Measurements from ENCODE around the gene NEUROD2. TPM values are rescaled to one million over a fixed set of nuclear protein-coding genes. Genes with fewer than 3 reads are reported as not detected.
A peak's percentile ranks its signal among the peaks of the same experiment; 100 is the strongest.

NEUROD2 gene
- total RNA-seq, 2 experiments from 2014 or later: not detected

GRCh38 chr17:39618956-39619785, 11.5 kb upstream of the NEUROD2 start:
- Mint-ChIP-seq H3K27ac (no peak overlapping the region), H3K9me3 (ENCODE audit: low read depth) (no peaks in the 10 kb centered on the region), H3K36me3 (ENCODE audit: low read depth) (no peaks in the 10 kb centered on the region), H3K27me3 (peaks cover 7% of the 10 kb centered on the region), H3K4me3 (no peak overlapping the region), H3K4me1 (peaks cover 18% of the 10 kb centered on the region)
- ChIA-PET POLR2A (interaction anchor here (0.6 kb wide), 1 partner anchor 361 kb away, joined by 5 read pairs; the partner anchor contains the start of gene PSMD3), CTCF (interaction anchor here (0.5 to 10.2 kb wide), 13 partner anchors 9 to 419 kb away, joined by 3 to 181 read pairs (median 3); partner anchors contain the start of genes RPL19 and STARD3)
- intact Hi-C loops (cut with DNase I, micrococcal nuclease): loop anchor here in 1 of 2 experiments (1.0 kb wide), 1 partner anchor 361 kb away; the partner anchor contains the start of gene PSMD3
- DNase-seq (no peak), ATAC-seq (no peak)

GRCh38 chr17:39618246-39618913, 10.7 kb upstream of the NEUROD2 start:
- peaks cover 14% of the 10 kb centered on the region for H3K4me1 Mint-ChIP-seq
- intact Hi-C loops (cut with DNase I, micrococcal nuclease): loop anchor here in 1 of 2 experiments (1.0 kb wide), 1 partner anchor 362 kb away; the partner anchor contains the start of gene PSMD3
- peaks cover 7% of the 10 kb centered on the region for H3K27me3 Mint-ChIP-seq
- no peak for DNase-seq
- ATAC-seq: no peak
- H3K4me3 Mint-ChIP-seq: peak overlapping the region; percentile 62
- H3K27ac Mint-ChIP-seq: no peak overlapping the region
- no peaks in the 10 kb centered on the region for H3K36me3 Mint-ChIP-seq (ENCODE audit: low read depth)
- POLR2A ChIA-PET: no interaction called here
- CTCF ChIA-PET: interaction anchor here (0.6 to 10.2 kb wide), 8 partner anchors 10 to 418 kb away, joined by 3 to 181 read pairs (median 3); partner anchors contain the start of genes RPL19 and STARD3
- H3K9me3 Mint-ChIP-seq (ENCODE audit: low read depth): no peaks in the 10 kb centered on the region

DNA sequence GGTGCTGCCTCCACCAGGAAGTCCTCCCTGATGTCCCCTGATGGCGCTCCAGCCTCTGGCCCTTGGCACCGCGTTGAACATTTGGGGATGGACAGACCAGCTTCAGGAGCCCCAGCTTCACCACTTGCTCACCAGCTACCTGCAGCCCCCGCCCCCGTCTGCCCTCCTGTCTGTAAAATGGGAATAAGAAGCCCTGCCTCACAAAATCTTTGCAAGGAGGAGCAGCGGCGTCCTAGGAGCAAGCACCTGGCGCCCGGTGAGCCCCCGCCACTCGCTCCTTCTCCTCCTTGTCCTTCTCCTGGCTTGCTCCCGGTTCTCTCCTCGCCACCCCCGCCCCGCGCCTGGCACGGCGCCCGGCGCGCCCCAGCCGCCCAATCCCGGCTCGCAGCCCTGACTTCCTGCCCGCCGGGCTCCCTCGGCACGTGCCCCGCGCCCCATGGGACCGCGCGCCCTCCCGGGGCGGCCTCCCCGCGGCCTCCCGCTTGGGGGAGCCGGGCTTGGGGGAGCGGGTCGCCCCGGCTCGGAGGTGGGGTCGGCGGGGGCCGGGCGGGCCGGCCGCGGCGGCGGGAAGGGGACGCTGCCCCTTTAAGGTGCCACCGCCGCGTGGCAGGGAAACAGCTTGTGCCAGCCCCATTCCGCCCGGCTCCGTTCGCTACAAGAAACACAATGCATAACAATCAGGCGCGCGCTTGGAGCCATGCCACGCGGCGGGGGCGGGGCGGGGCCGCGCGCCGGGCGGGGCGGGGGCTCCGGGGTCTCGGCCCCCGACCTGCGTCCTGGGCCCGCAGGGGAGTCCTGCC, 9.9 kb upstream of the NEUROD2 start:
- Mint-ChIP-seq H3K36me3 (ENCODE audit: low read depth) (no peaks in the 10 kb centered on the region), H3K27ac (no peak overlapping the region), H3K4me1 (peaks cover 10% of the 10 kb centered on the region), H3K27me3 (peaks cover 7% of the 10 kb centered on the region), H3K4me3 (peak overlapping the region; percentile 62), H3K9me3 (ENCODE audit: low read depth) (no peaks in the 10 kb centered on the region)
- ATAC-seq (peak; percentile 33), DNase-seq (peak; percentile 69)
- ChIA-PET CTCF (interaction anchor here (0.7 to 10.2 kb wide), 3 partner anchors 17 to 444 kb away, joined by 3 to 181 read pairs (median 39); partner anchors contain the start of gene STARD3), POLR2A (no interaction called here)
- intact Hi-C loops (cut with DNase I, micrococcal nuclease): loop anchor here in 1 of 2 experiments (1.0 kb wide), 2 partner anchors 137 to 363 kb away; partner anchors contain the start of gene PSMD3

DNA sequence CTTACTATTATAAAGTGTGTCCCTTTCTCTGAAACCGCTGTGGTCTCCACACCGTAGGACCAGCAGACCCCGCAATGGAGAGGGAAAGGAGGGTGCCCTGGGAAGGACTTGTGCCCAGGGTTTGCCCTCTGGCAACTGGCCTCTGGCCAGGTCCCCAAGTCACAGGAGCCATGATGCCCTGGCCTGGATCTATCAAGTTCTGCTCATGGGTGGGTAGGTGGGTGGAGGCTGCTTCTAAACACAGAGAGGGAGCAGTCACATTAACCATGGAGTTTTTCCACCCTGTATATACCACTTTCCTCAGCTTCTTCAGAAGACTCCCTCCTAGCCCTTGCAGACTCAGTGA, 9.4 kb upstream of the NEUROD2 start:
- Mint-ChIP-seq H3K4me1 (peaks cover 4% of the 10 kb centered on the region), H3K9me3 (ENCODE audit: low read depth) (no peaks in the 10 kb centered on the region), H3K36me3 (ENCODE audit: low read depth) (no peaks in the 10 kb centered on the region), H3K27ac (no peak overlapping the region), H3K27me3 (peaks cover 7% of the 10 kb centered on the region), H3K4me3 (peak overlapping the region; percentile 57)
- ATAC-seq (no peak), DNase-seq (no peak)
- ChIA-PET CTCF (interaction anchor here (0.7 to 10.2 kb wide), 2 partner anchors 18 to 445 kb away, joined by 3 to 181 read pairs; partner anchors contain the start of gene STARD3), POLR2A (no interaction called here)
- intact Hi-C loops (cut with DNase I, micrococcal nuclease): loop anchor here in 1 of 2 experiments (1.0 kb wide), 1 partner anchor 137 kb away; no protein-coding TSS in a partner anchor

- POLR2A ChIA-PET: no interaction called here
Measured at GRCh38 chr17:39615434-39615833, 7.7 kb upstream of the NEUROD2 start.

DNA sequence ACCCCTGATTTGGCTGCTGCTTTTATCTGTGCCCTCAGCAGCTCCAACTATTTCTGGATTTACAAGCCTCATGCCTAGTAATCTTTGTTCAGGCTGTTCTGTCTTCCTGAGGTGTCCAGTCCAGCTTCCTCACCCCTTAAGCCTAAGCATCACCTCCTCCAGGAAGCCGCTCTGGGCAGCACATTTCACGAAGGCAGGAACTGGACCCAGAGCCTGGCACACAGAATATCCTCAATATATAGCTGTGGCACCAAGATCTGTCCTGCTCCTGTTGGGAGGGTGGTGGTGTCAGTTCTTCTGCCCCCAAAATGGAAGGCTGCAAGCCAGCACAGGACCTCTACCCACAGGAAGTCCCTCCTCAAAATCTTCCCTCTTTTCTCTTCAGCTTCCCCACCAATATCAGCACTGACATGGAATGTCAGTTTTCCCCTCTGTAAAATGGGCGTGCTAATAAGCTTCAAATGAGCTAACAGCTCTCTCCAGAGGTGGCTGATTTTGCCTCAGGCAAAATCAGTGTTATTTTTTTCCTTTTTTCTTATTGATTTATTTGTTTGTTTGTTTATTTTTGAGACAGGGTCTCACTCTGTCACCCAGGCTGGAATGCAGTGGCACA, 6.9 kb upstream of the NEUROD2 start:
- H3K36me3 Mint-ChIP-seq (ENCODE audit: low read depth): no peaks in the 10 kb centered on the region
- DNase-seq: no peak
- H3K9me3 Mint-ChIP-seq (ENCODE audit: low read depth): no peaks in the 10 kb centered on the region
- ChIA-PET CTCF (interaction anchor here (0.9 to 1.5 kb wide), 2 partner anchors 9 to 10 kb away, joined by 3 to 8 read pairs; no protein-coding TSS in a partner anchor), POLR2A (no interaction called here)
- intact Hi-C loops (cut with DNase I, micrococcal nuclease): no loop called here
- no peak overlapping the region for H3K27ac Mint-ChIP-seq
- peaks cover 7% of the 10 kb centered on the region for H3K27me3 Mint-ChIP-seq
- no peak for ATAC-seq
- no peaks in the 10 kb centered on the region for H3K4me1 Mint-ChIP-seq
- no peak overlapping the region for H3K4me3 Mint-ChIP-seq

More at GRCh38 chr17:39615434-39615833, 7.7 kb upstream of the NEUROD2 start:
- Mint-ChIP-seq H3K9me3 (ENCODE audit: low read depth) (no peaks in the 10 kb centered on the region), H3K36me3 (ENCODE audit: low read depth) (no peaks in the 10 kb centered on the region), H3K27ac (no peak overlapping the region), H3K4me3 (no peak overlapping the region), H3K4me1 (no peaks in the 10 kb centered on the region), H3K27me3 (peaks cover 7% of the 10 kb centered on the region)
- no peak for ATAC-seq
- no peak for DNase-seq
- intact Hi-C loops (cut with DNase I, micrococcal nuclease): no loop called here
- CTCF ChIA-PET: interaction anchor here (0.9 to 1.5 kb wide), 2 partner anchors 8 to 10 kb away, joined by 3 to 8 read pairs; no protein-coding TSS in a partner anchor

DNA sequence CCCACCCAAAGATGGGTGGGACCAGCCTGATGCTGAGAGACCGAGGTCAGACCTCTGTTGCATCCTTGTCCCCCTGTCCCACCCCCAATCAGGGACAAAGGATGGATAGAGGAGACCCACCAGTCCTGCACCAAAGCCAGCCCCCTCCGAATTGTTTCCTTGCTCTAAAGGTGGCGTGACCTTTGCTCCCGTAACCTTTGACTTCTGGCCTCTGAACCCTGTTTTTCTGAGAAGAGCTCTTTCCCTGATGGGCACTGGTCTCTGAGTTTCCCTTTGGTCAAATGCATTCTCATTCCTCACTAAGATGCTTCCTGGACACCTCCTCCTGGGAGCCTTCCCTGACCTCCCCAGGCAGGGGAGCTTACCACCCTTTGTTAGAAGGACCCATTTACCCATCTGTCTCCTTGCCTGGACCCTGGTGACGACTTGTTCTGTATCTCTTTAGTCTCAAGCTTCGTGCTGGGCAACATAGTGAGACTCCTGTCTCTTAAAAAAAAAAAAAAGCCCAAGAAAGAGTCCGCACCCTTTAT, 5.3 kb upstream of the NEUROD2 start:
- H3K4me3 Mint-ChIP-seq: no peak overlapping the region
- POLR2A ChIA-PET: no interaction called here
- ATAC-seq: no peak

DNA sequence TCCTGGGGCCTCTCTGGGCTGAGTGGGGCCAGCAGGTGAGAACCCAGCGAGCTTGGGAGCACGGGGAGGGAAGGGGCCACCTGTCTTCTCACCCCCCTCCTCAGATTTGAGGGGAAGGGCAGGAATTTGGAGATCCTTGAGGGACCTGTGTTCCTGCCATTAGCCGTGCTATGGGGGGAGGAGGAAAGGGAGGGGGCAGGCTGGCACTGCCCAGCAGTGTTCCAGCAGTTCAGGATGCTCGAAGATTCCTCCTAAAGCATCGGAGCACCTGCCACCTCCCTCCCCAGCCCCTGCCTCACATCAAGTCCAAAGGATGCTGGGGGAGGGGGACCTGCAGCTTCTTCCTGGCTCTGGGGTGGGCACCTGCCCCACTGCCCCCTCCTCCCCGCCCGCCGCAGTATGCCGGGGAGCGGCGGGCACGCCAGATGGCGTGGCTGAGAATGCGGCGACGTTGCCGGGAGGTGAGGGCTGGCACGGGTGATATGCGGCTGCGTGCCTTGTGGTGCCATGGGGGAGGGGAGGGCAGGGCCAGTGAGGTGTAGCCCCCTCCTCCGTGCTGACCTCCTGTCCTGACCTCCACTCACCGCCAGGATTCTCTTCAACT, 4.7 kb upstream of the NEUROD2 start:
- H3K4me1 Mint-ChIP-seq: peaks cover 3% of the 10 kb centered on the region
- ATAC-seq (no peak), DNase-seq (no peak)
- H3K4me3 Mint-ChIP-seq: no peak overlapping the region
- no peak overlapping the region for H3K27ac Mint-ChIP-seq
- CTCF ChIA-PET: interaction anchor here (0.8 to 2.0 kb wide), 4 partner anchors 9 to 65 kb away, joined by 3 to 8 read pairs (median 4); no protein-coding TSS in a partner anchor
- peaks cover 21% of the 10 kb centered on the region for H3K27me3 Mint-ChIP-seq
- H3K9me3 Mint-ChIP-seq (ENCODE audit: low read depth): no peaks in the 10 kb centered on the region
- intact Hi-C loops (cut with DNase I, micrococcal nuclease): no loop called here
- POLR2A ChIA-PET: no interaction called here
- H3K36me3 Mint-ChIP-seq (ENCODE audit: low read depth): no peaks in the 10 kb centered on the region

More for the DNA sequence above, 5.3 kb upstream of the NEUROD2 start:
- H3K36me3 Mint-ChIP-seq (ENCODE audit: low read depth): no peaks in the 10 kb centered on the region
- peaks cover 2% of the 10 kb centered on the region for H3K4me1 Mint-ChIP-seq
- no peak for DNase-seq
- no peak overlapping the region for H3K27ac Mint-ChIP-seq
- intact Hi-C loops (cut with DNase I, micrococcal nuclease): no loop called here
- H3K27me3 Mint-ChIP-seq: peaks cover 19% of the 10 kb centered on the region
- CTCF ChIA-PET: interaction anchor here (0.7 to 2.0 kb wide), 5 partner anchors 9 to 136 kb away, joined by 4 to 8 read pairs (median 4); no protein-coding TSS in a partner anchor
- H3K9me3 Mint-ChIP-seq (ENCODE audit: low read depth): no peaks in the 10 kb centered on the region

DNA sequence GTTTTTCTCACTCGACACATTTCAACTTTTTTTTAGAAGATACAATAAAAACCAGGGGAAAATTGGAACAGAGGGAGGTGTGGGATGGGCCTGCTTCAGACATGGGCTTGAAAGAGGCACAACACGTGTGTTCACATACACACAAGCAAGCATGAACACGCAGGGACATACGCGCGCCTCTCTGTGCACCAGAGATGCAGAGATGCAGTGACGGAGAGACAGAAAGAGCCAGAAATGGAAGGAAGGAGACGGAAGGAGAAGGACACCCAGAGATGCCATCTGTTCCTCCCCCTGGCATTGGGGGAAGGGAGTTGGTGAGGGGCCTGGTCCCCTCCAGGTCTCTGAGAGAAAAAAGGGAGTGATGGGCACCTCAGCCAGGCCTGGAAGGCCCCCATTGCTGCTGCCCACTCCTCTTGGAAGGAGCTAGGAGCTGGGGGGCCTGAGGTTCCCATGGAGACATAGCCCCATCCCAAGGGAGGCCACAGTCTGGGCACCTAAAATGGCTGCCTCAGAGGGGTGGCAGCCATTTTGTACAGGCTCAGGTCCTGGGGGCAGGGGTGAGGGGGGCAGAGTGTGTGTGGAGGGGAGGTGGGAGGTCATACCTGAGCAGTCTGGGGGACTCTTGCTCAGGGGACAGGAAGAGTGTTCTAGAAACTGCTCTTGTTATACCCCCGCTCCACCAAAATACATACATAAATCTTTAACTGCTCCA, 3.8 kb upstream of the NEUROD2 start:
- no peaks in the 10 kb centered on the region for H3K36me3 Mint-ChIP-seq (ENCODE audit: low read depth)
- intact Hi-C loops (cut with DNase I, micrococcal nuclease): loop anchor here in 1 of 2 experiments (2.0 kb wide), 1 partner anchor 19 kb away; no protein-coding TSS in a partner anchor
- no peak overlapping the region for H3K4me3 Mint-ChIP-seq
- H3K9me3 Mint-ChIP-seq (ENCODE audit: low read depth): no peaks in the 10 kb centered on the region
- CTCF ChIA-PET: interaction anchor here (1.5 to 2.0 kb wide), 2 partner anchors 10 to 12 kb away, joined by 3 to 8 read pairs; no protein-coding TSS in a partner anchor
- POLR2A ChIA-PET: no interaction called here
- peaks cover 5% of the 10 kb centered on the region for H3K4me1 Mint-ChIP-seq
- no peak for ATAC-seq
- DNase-seq: no peak
- peaks cover 25% of the 10 kb centered on the region for H3K27me3 Mint-ChIP-seq
- H3K27ac Mint-ChIP-seq: no peak overlapping the region
